Bronchial epithelial cell (primary cell): Measurements from ENCODE around the gene SCIMP. TPM values are rescaled to one million over a fixed set of nuclear protein-coding genes. Genes with fewer than 3 reads are reported as not detected.
"Not testable (repeated sequence)": the region's sequence is repeated elsewhere in the genome, so short reads cannot be mapped to it uniquely, and the experiment has no call there.

Source experiments
- DNase-seq: peaks from one replicate; pipeline ENCODE4 v3.0.0-alpha.2; 2010; ENCODE audit warnings: low read depth
- FAIRE-seq: peaks from 2 replicates; lab custom pipeline; 2011; peaks lifted over from hg19 to GRCh38; lab: Jason Lieb, UNC
- H3K27me3 ChIP-seq: 2 replicates; pipeline ENCODE4 v1.5.1; 2011; ENCODE audit warnings: low read length; ENCODE audit not compliant: control insufficient read depth, insufficient read depth
- H3K36me3 ChIP-seq: 2 replicates; pipeline ENCODE4 v1.5.1; 2011; ENCODE audit warnings: low read length; ENCODE audit not compliant: control insufficient read depth, insufficient read depth
- H3K4me3 ChIP-seq: 2 replicates; pipeline ENCODE4 v1.5.1; 2011; ENCODE audit warnings: mild to moderate bottlenecking, low read depth, low read length, control low read depth
- CTCF ChIP-seq: IDR thresholded peaks from 2 replicates; pipeline ENCODE4 v1.5.1; 2011; ENCODE audit warnings: mild to moderate bottlenecking, moderate library complexity, low read length, control low read depth, inconsistent platforms; ENCODE audit not compliant: insufficient read depth, severe bottlenecking
- total RNA-seq: library from RNA; depleted of rRNA; stranded (reverse); fragments of >200 nt; gene quantifications from 2 replicates; pipeline ENCODE4 v1.2.1, GENCODE V29; 2014

SCIMP gene
- total RNA-seq, 1 donor from 2014 or later, result not detected

DNA sequence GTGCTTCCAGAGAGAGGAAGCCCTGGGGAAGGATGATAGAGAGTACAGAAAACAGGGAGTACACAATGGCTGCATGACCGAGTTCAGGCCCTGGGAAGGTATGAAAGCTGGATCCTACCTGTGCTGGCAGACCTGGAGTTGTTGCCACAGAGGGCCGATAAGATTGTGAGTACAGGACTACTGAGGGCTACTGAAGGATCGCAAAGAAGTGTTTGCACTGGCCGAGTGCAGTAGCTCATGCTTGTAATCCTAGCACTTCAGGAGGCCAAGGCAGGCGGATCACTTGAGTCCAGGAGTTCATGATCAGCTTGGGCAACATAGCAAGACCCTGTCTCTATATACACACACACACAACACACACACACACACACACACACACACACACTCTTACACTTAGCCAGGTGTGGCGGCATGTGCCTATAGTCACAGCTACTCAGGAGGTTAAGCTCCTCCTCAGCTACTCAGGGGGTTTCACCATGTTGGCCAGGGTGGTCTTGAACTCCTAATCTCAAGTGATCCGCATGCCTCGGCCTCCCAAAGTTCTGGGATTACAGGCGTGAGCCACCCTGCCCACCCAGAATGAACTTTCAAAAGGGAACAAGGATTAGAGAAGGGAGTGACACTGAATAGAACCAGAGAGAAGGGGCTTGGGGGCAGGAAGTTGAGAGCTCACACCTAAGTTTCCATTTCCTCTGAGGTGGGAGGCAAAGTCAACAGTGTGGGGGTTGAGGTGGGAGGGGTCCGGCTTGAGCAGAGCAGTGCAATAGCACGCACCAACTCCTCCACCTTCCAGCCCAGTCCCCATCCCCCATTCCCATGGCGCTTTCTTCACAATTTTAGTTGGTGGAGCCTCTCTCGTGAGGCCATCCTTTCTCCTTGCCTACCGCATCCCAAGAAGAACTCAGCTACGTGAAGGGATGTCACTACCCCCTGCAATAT, 7.5 kb downstream of the SCIMP start:
- no peaks in the 10 kb centered on the region for H3K27me3 ChIP-seq
- TF ChIP-seq CTCF, result no peak
- no peak overlapping the region for H3K4me3 ChIP-seq
- H3K36me3 ChIP-seq, result no peaks in the 10 kb centered on the region
- DNase-seq (no peak), FAIRE-seq (peak; percentile 50)

DNA sequence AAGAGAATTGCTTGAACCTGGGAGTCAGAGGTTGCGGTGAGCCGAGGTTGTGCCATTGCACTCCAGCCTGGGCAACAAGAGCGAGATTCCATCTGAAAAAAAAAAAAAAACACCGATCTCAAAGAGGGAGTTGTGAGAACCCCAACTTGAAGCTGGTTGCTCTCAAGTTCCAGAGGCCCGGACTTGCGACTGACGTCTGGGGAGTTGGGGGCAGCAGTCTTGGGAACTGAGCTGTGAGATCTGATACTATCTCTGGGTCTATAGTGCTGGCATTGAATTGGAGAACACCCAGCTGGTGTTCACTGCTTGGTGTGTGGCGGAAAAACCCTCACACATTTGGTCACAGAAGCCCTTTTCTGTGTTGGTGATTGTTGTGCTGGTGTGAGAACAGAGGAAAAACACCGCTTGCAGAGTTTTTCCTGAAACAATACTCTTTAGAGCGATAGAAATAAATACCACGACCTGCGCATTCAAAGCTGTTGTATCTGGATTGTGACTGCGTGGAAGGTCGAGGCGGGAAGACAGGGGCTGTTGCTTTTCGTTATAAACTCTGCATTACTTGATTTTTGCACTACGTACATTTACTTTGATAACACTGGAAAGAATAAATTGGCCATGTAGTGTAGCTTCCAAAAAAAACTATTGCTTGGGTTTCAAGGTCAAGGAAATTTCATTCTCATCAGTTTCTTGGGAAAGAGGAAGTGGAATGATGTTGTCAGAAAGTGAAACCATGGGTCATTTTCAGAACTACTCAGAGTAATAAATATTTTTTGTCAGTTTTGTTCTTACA, 8.8 kb downstream of the SCIMP start:
- TF ChIP-seq CTCF, result no peak
- Histone ChIP-seq H3K27me3 (no peaks in the 10 kb centered on the region), H3K4me3 (no peak overlapping the region), H3K36me3 (no peaks in the 10 kb centered on the region)
- FAIRE-seq (no peak), DNase-seq (no peak)

- not testable (repeated sequence) for FAIRE-seq, DNase-seq, H3K36me3 ChIP-seq, H3K4me3 ChIP-seq, H3K27me3 ChIP-seq
Measured at GRCh38 chr17:5221912-5222311, 12.7 kb downstream of the SCIMP start.

GRCh38 chr17:5220074-5220473, 14.6 kb downstream of the SCIMP start:
- no peak for DNase-seq
- FAIRE-seq, result no peak
- TF ChIP-seq CTCF, result no peak
- no peaks in the 10 kb centered on the region for H3K27me3 ChIP-seq
- H3K4me3 ChIP-seq, result no peak overlapping the region
- no peaks in the 10 kb centered on the region for H3K36me3 ChIP-seq

GRCh38 chr17:5219536-5219935, 15.1 kb downstream of the SCIMP start:
- no peak for FAIRE-seq
- H3K36me3 ChIP-seq, result no peaks in the 10 kb centered on the region
- no peak overlapping the region for H3K4me3 ChIP-seq
- H3K27me3 ChIP-seq, result no peaks in the 10 kb centered on the region
- no peak for DNase-seq
- no peak for TF ChIP-seq CTCF

- not testable (repeated sequence) for H3K36me3 ChIP-seq, H3K27me3 ChIP-seq, FAIRE-seq, DNase-seq, H3K4me3 ChIP-seq
Measured at GRCh38 chr17:5217562-5217961, 17.1 kb downstream of the SCIMP start.
